HAP-1 (cell line): Measurements from ENCODE around the gene SLC25A31.

Source experiments
- DNase-seq, 2 experiments: peaks; one replicate each; pipeline ENCODE4 v3.0.0-alpha.2; 2016 to 2020; ENCODE audit warnings: low spot score in 2 of 2
- H3K27me3 ChIP-seq: fragments of 250-450 bp; sonication (Bioruptor Pico); 2 replicates; pipeline ENCODE4 v1.5.1; 2020; ENCODE audit warnings: low read depth, mild to moderate bottlenecking, moderate library complexity
- H3K36me3 ChIP-seq: fragments of 250-450 bp; sonication (Bioruptor Pico); replicated peaks from 2 replicates; pipeline ENCODE4 v1.5.1; 2020; ENCODE audit warnings: mild to moderate bottlenecking
- H3K4me1 ChIP-seq: fragments of 250-450 bp; sonication (Bioruptor Pico); 2 replicates; pipeline ENCODE4 v1.5.1; 2020; ENCODE audit warnings: mild to moderate bottlenecking
- H3K4me3 ChIP-seq: fragments of 250-450 bp; sonication (Bioruptor Pico); 2 replicates; pipeline ENCODE4 v1.5.1; 2020; ENCODE audit warnings: mild to moderate bottlenecking, moderate library complexity
- H3K9me3 ChIP-seq: fragments of 250-450 bp; sonication (Bioruptor Pico); 2 replicates; pipeline ENCODE4 v1.5.1; 2020; ENCODE audit warnings: mild to moderate bottlenecking, moderate library complexity
- in situ Hi-C: fragments of 300-500 bp; cut with MboI; formaldehyde crosslinking; loops from 3 replicates; pipeline ENCODE4 v1.14.3; 2020; ENCODE audit warnings: low sequenced_read_pairs, inconsistent platforms, mixed read lengths

Gene SLC25A31

DNA sequence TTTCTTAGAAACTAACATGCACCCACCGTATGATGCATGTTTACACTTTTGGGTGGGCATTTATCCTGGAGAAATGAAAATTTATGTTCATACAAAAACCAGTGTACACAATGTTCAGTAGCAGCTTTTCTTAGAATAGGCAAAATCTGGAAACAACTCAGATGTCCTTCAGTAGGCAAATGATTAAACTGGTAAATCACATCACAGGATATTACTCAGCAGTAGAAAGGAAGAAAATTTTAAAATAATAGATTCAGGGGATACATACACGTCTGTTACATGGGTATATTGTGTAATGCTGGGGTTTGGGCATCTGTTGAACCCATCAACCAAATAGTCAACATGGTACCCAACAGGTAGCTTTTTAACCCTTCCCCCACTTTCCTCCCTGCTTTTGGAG, 26.7 kb downstream of the SLC25A31 start:
- no peaks in the 10 kb centered on the region for H3K27me3 ChIP-seq
- no peak overlapping the region for H3K4me3 ChIP-seq
- H3K36me3 ChIP-seq: no peaks in the 10 kb centered on the region
- in situ Hi-C loops: no loop called here
- no peak for DNase-seq
- no peaks in the 10 kb centered on the region for H3K4me1 ChIP-seq
- no peaks in the 10 kb centered on the region for H3K9me3 ChIP-seq

DNA sequence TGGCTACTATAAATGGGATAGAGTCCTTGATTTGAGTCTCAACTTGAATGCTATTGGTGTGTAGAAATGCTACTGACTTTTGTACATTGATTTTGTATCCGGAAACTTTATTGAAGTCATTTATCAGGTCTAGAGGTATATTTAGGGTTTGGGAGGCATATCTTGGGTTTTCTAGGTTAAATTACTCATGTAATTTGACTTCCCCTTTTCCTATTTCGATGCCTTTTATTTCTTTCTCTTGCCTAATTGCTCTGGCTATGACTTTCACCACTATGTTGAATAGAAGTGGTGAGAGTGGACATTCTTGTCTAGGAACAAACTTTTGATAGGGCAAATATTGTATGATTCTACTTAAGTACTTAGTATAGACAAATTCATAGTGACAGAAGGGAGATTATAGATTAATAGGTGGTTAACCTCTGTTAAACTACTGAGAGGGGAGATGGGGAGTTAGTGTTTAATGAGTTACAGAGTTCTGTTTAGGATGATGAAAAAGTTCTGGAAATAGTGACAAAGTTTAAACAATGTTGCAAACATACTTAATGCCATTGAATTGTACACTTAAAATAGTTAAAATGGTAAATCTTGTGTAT, 29.1 kb downstream of the SLC25A31 start:
- no peaks in the 10 kb centered on the region for H3K36me3 ChIP-seq
- in situ Hi-C loops: no loop called here
- DNase-seq: no peak
- H3K4me3 ChIP-seq: no peak overlapping the region
- H3K27me3 ChIP-seq: no peaks in the 10 kb centered on the region
- no peaks in the 10 kb centered on the region for H3K9me3 ChIP-seq
- no peaks in the 10 kb centered on the region for H3K4me1 ChIP-seq

DNA sequence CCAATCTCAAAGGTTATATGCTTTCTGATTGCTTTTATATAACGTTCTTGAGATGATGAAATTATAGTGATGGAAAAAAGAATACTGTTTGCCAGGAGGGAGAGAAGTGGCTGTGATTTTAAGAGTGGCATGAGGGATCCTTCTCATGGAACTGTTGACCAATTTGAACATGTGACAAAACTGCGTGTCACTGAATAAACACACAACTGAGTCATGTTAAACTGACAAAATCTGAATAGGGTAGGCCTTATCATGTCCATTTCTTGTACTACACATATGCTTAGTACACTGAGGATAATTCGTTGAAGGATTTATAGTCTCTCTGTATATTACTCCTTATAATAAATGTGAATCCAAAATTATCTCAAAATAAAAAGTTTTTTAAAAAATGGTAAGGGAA, 29.7 kb downstream of the SLC25A31 start:
- Histone ChIP-seq H3K36me3 (no peaks in the 10 kb centered on the region), H3K4me3 (no peak overlapping the region), H3K27me3 (no peaks in the 10 kb centered on the region), H3K9me3 (no peaks in the 10 kb centered on the region), H3K4me1 (no peaks in the 10 kb centered on the region)
- DNase-seq: no peak
- in situ Hi-C loops: no loop called here

DNA sequence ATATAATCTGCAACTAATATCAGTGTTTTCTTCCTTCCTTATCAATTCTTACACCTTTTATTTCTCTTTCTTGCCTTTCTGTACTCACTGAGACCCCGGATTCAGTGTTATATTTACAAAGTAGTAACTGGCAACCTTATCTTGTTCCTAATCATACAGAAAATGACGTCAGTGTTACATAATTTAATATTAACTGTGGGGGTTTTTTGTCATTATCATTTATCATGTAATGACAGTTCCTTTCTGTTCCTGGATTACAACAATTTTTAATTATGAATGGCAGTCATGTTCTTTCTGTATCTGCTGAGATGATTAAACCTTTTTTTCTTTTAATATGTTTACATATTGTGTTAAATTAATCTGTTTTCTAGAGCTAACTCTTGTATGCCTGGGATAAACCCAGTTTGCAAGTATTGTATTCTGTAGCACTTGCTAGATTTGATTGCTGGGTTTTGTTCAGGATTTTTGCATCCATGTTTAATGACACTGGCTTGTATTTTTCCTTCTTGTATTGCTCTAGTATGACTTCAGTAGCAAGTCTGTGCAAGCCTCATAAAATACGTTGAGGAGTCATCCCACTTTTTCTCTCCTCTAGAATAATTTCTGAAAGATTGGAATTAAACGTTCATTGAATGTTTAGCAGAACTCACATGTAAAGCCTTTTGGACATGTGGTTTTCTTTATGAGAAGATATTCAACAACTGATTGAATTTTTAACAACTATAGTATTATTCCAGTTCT, 41.5 kb downstream of the SLC25A31 start:
- no peaks in the 10 kb centered on the region for H3K9me3 ChIP-seq
- H3K36me3 ChIP-seq: no peaks in the 10 kb centered on the region
- DNase-seq: no peak
- in situ Hi-C loops: no loop called here
- H3K27me3 ChIP-seq: no peaks in the 10 kb centered on the region
- no peak overlapping the region for H3K4me3 ChIP-seq
- H3K4me1 ChIP-seq: peaks cover 5% of the 10 kb centered on the region

DNA sequence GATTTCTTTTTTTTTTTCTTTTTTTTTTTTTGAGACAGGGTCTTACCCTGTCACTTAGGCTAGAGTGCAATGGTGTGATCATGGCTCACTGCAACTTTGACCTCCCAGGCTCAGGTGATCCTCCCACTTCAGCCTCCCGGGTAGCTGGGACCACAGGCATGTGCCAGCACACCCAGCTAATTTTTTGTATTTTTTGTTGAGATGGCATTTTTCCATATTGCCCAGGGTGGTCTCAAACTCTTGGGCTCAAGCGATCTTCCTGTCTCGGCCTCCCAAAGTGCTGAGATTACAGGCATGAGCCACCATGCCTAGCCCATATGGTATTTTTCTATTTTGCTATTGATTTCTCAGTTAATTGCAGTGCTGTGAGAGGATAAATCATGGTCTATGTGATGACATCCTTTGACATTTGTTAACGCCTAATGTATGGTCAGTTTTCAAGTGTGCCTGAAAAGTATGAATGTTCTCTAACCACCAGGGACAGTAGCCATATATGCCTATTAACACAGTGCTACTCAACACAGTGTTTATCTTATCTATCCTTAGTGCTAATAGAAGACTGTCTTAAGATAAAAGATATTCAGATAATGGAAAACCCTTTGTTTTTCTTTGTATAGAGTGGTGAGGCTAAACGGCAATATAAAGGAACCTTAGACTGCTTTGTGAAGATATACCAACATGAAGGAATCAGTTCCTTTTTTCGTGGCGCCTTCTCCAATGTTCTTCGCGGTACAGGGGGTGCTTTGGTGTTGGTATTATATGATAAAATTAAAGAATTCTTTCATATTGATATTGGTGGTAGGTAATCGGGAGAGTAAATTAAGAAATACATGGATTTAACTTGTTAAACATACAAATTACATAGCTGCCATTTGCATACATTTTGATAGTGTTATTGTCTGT, 42.8 kb downstream of the SLC25A31 start:
- no peak overlapping the region for H3K4me3 ChIP-seq
- in situ Hi-C loops: no loop called here
- no peaks in the 10 kb centered on the region for H3K27me3 ChIP-seq
- no peak for DNase-seq
- peaks cover 17% of the 10 kb centered on the region for H3K4me1 ChIP-seq
- H3K9me3 ChIP-seq: no peaks in the 10 kb centered on the region
- H3K36me3 ChIP-seq: no peaks in the 10 kb centered on the region

DNA sequence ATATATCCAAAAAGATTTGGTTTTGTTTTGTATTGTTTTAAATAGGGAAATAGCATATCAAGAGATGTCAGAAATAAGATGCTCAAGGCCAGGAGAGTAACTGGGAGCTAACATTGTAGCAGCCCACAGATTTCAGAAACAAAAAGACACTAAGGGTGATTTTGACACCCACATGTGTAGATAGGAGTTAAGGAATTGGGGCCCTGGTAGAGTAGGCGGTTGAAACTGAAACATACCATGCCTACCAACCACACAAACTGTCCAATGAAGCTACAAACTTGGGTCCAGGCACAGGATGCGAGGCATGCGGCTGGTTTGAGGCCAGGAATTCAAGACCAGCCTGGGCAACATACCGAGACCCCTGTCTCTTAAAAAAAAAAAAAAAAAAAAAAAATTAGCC, 45.6 kb downstream of the SLC25A31 start:
- no peak for DNase-seq
- H3K36me3 ChIP-seq: no peaks in the 10 kb centered on the region
- no peak overlapping the region for H3K4me3 ChIP-seq
- H3K4me1 ChIP-seq: peaks cover 17% of the 10 kb centered on the region
- H3K9me3 ChIP-seq: no peaks in the 10 kb centered on the region
- H3K27me3 ChIP-seq: no peaks in the 10 kb centered on the region
- in situ Hi-C loops: no loop called here

DNA sequence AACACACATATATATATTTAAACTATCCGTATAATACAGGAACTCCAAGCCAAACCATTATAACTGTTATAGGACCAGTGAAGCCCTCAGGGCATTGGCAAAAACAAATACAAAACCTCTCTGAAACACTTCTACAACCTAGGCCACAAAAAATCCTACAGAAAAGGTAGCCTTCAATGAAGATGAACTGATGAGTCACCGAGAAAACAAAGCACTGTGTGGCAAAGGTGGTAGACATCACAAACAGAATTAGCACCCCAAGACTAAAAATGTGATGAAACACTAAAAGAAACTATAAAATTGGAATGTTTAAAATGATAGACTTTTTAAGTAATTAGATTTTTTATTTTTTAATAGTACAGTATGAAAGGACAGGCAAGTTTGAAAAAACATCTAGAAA, 46.4 kb downstream of the SLC25A31 start:
- no peaks in the 10 kb centered on the region for H3K9me3 ChIP-seq
- H3K36me3 ChIP-seq: no peaks in the 10 kb centered on the region
- peak; percentile 38 to 40 for DNase-seq
- in situ Hi-C loops: no loop called here
- no peaks in the 10 kb centered on the region for H3K27me3 ChIP-seq
- peaks cover 19% of the 10 kb centered on the region for H3K4me1 ChIP-seq
- no peak overlapping the region for H3K4me3 ChIP-seq

DNA sequence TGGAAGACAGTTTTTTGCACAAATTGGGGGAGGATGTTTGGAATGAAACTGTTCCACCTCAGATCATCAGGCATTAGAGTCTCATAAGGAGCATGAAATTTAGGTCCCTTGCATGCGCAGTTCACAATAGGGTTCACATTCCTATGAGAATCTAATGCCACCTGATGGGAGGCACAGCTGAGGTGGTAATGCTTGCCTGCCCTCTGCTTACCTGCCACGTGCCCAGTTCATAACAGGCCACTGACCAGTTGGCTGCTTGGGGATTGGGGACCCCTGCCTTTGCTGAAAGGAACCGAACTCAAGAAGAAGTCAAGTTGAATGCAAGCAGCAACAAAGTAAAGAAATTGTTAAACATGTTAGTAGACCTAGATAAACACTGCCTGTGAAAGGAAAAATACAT, 47.3 kb downstream of the SLC25A31 start:
- no peak for DNase-seq
- Histone ChIP-seq H3K36me3 (no peaks in the 10 kb centered on the region), H3K9me3 (no peaks in the 10 kb centered on the region), H3K4me3 (no peak overlapping the region), H3K27me3 (no peaks in the 10 kb centered on the region), H3K4me1 (peaks cover 21% of the 10 kb centered on the region)
- in situ Hi-C loops: no loop called here

DNA sequence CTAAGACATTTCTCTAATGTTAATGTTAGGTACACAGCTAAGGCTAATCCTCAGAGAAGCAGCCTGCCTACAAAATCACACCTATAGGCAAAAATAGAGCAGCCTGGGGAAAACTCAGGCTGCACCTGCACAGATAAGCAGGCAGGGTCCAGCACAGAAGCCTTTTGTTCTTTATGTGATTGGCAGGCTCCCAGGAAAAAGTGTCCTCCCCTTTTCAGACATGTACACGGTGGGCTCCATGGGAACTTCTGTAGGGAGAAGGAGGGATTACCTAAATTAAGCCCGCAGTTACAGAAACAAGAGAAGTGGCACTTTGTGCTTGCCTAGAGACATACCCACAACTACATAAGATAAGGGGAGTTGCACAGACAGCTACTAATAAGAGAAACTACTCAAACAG, 47.9 kb downstream of the SLC25A31 start:
- no peaks in the 10 kb centered on the region for H3K27me3 ChIP-seq
- no peak overlapping the region for H3K4me3 ChIP-seq
- H3K4me1 ChIP-seq: peaks cover 21% of the 10 kb centered on the region
- H3K9me3 ChIP-seq: no peaks in the 10 kb centered on the region
- DNase-seq: peak in 1 of 2 experiments; percentile 51
- no peaks in the 10 kb centered on the region for H3K36me3 ChIP-seq
- in situ Hi-C loops: no loop called here

DNA sequence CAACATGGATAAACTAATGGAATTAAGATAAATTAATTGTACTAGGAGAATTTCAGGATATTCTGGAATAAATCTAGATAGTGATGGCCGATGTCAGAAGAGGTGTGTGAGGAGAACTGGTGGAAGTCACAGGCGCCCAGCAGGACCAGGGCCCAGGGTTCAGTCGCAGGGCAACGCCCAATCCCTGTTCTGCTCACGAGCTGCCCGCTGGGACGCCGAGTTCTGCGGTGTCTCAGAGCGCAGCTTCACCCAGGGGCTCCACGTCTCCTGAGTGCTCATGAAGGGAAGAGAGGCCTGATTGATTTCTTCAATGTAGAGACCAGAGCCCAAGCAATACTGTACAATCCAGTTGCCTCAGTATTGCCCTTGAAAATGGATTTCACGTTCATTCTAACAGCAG, 50.4 kb downstream of the SLC25A31 start:
- Histone ChIP-seq H3K4me3 (no peak overlapping the region), H3K27me3 (no peaks in the 10 kb centered on the region), H3K4me1 (peaks cover 30% of the 10 kb centered on the region), H3K9me3 (no peaks in the 10 kb centered on the region), H3K36me3 (no peaks in the 10 kb centered on the region)
- no peak for DNase-seq
- in situ Hi-C loops: no loop called here

DNA sequence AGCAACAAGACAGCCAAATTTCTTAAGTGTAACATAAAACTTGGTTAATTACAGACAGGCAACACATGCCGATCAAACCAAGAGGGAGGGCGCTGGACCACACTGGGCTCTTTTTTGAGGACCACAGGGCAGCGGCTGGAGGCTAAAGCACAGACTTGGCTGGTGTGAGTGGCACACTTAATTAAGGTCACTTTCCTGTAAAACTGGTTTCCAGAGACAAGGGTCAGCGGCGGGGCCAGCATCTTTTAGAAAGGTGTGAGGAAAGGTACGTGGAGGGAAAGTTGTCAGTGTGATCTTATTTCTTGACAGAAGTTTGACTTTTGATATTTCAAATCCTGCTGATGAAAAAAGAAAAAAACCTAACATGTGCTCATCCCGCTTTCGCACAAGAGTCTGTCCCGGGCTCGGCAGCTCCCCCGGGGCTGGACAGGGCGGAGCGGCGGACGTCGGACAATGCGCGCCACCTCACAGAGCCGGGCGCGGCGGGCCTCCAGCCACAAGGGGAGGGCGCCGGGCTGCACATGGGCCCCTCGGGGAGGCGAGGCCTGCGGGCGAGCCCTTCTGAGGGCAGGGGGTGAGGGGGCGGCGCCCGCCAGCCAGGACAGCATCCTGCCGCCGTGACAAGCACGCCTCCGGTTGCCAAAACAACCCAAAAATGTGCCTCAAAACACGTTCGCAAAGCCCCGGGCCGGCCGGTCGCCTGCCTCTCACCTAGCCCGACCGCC, 51.3 kb downstream of the SLC25A31 start:
- no peaks in the 10 kb centered on the region for H3K36me3 ChIP-seq
- in situ Hi-C loops: no loop called here
- H3K27me3 ChIP-seq: no peaks in the 10 kb centered on the region
- peak overlapping the region; percentile 75 for H3K4me3 ChIP-seq
- H3K4me1 ChIP-seq: peaks cover 27% of the 10 kb centered on the region
- DNase-seq: no peak
- H3K9me3 ChIP-seq: no peaks in the 10 kb centered on the region

DNA sequence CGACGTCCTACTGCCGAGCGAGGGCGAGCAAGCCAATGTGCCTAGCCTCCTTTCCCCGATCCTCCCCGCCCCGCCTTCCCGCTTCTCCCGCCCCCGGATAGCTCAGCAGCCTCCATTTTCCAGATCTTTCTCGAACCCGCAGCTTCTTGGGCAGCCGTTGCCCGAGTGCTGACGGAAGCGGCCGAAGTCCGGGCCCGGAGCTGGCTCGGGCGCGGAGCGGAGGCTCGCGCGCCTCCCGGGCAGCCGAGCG, 51.8 kb downstream of the SLC25A31 start:
- Histone ChIP-seq H3K27me3 (no peaks in the 10 kb centered on the region), H3K4me1 (peaks cover 22% of the 10 kb centered on the region), H3K4me3 (peak overlapping the region; percentile 75), H3K36me3 (no peaks in the 10 kb centered on the region), H3K9me3 (no peaks in the 10 kb centered on the region)
- in situ Hi-C loops: no loop called here
- DNase-seq: peak in 1 of 2 experiments; percentile 90

DNA sequence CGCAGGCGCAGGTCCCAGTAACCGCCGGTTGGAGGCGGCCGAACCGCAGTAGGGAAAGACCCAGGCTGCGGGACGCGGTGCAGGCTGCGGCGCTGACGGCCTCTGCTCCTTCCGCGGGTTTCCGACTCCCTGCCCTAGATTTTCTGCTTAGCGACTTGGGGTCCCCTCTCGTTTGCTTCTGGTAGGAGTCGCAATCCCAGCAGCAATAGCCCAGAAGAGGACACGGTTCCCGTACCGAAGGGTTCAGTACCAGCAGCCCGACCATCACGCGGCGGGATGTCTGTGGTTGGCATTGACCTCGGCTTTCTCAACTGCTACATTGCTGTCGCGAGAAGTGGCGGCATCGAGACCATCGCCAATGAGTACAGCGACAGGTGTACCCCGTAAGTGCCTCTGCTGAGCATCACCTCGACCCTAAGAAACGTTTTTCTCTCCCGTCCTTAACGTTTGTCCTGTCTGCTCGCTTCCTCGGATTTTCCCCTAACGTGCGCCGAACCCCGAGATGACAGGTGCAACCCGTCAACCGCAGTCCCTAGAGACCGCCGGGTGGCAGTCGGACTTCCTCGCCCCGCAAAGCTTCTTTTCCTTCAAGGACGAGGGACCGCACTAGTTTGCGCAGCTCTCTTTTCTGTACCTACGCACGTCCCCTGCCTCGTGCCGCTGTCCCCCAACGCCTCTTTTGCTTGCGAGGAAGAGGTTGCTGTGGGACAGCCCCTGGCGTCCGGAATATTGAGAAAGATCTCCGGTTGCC, 52.2 kb downstream of the SLC25A31 start, which contains the start of gene HSPA4L:
Gene HSPA4L (plus strand): TSS at position 48 of the 751 bp plus-strand sequence. CDS start 229 bp downstream, at position 277.
- H3K4me1 ChIP-seq: peaks cover 18% of the 10 kb centered on the region
- H3K27me3 ChIP-seq: no peaks in the 10 kb centered on the region
- DNase-seq: peak; percentile 77 to 86
- H3K36me3 ChIP-seq: no peaks in the 10 kb centered on the region
- in situ Hi-C loops: no loop called here
- H3K4me3 ChIP-seq: peak within 1 kb of the TSS; percentile 75
- H3K9me3 ChIP-seq: no peaks in the 10 kb centered on the region
